DMS 273 (cell line): ENCODE results near the gene MPV17L2.
"Not testable (repeated sequence)": the region's sequence is repeated elsewhere in the genome, so short reads cannot be mapped to it uniquely, and the experiment has no call there.

Experiments
- DNase-seq: peaks from one replicate; lab custom pipeline; 2025; ENCODE audit not compliant: unreplicated experiment; lab: John Stamatoyannopoulos, UW

MPV17L2 gene

DNA sequence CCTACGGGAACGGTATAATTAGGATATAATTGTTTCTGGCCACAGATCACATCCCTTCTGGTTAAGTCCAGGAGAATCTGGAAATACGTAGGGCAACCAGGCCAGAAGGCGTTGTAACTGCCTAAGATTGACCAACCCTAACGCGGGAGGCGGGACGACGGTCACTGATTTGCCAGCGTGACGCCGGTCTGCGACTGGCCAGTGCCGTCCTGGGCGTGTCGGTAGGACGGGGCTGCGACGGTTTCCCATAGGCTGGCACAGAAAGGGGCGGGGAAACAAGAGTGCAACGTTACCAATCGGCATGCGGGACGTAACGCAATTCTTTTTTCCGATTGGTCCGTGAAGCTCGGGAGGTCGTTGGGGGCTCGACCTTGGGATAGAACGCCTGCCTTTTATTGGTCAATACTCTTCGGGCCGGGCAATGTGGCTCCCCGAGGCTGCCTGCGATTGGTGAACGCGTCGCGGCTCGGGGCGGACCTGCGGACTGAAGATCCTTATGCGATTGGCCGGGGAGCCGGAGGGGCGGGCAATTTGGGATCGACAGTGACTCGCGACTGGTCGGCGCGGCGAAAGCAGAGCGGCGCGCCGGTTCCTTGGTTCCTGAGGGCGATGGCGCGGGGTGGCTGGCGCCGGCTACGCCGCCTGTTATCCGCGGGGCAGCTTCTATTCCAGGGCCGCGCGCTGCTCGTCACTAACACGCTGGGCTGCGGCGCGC is at the start of gene MPV17L2:
MPV17L2 (plus strand) TSS at position 546 of the 715 bp plus-strand sequence; CDS start at position 610, 64 bp downstream.
- DNase-seq: peak; percentile 100

GRCh38 chr19:18143902-18144301 is 49.1 kb upstream of the MPV17L2 start:
- DNase-seq: no peak

- DNase-seq: no peak
Observed at GRCh38 chr19:18144361-18144760, 48.7 kb upstream of the MPV17L2 start.

DNA sequence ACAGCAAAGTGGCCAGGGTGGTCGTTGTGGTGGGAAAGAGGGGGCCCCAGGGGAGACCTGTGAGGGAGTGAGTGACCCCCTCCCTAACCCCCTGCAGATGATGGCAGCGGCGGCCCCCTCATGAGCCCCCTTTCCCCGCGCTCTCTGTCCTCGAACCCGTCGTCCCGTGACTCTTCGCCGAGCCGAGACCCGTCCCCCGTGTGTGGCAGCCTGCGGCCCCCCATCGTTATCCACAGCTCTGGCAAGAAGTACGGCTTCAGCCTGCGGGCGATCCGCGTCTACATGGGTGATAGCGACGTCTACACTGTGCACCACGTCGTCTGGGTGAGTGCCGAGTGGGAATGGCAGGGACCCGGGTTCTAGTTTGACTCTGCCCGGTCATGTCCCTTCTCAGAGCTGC is 48.1 kb upstream of the MPV17L2 start:
- no peak for DNase-seq

- DNase-seq: no peak
Observed at GRCh38 chr19:18145391-18145999, 47.5 kb upstream of the MPV17L2 start.

- DNase-seq: no peak
Observed at GRCh38 chr19:18147396-18147795, 45.6 kb upstream of the MPV17L2 start.

- DNase-seq: no peak
Observed at GRCh38 chr19:18149596-18149975, 43.4 kb upstream of the MPV17L2 start.

GRCh38 chr19:18150776-18151624 is 42.0 kb upstream of the MPV17L2 start:
- DNase-seq: no peak

GRCh38 chr19:18152442-18152816 is 40.6 kb upstream of the MPV17L2 start:
- DNase-seq: peak; percentile 99

DNA sequence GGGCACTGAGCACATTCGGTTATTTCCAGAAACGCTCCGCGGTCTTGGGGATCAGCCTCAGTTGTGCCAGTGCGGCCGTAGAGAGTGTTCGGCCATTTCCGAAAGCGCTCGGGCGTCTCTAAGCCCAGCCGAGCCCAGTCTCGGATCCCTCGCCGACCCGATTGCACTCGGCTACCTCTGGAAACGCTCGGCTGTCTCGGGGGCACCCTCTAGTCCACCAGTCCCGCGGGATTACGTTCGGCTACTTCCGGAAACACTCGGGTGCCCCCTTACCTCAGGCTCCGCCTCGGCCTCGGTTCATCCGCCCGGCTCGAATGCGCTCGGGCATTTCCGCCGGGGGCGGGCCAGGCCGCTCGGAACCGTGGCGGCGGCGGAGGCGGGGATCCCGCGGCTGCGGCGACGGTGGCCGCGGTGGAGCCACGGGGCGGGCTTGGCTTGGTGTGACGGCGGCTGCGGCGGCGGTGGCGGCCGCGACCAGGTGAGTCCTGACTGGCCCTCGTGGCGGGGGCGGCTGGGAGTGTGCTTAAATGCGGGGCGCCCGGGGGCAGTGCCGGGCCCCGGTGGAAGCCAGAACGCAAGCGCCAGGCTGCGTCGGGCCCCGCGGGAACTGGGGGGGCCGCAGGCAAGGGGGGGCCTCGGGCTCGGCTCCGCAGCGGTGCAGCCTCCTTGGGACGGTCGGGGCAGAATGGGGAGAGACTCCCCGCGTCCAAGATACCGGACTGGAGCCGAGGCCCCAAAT is 40.0 kb upstream of the MPV17L2 start, which contains the start of gene PIK3R2:
PIK3R2 (plus strand) TSS at position 347 of the 739 bp plus-strand sequence. CDS start 2,717 bp downstream, outside the sequence.
- DNase-seq: peak; percentile 100

GRCh38 chr19:18153556-18154134 is 39.4 kb upstream of the MPV17L2 start:
- DNase-seq: peak; percentile 68

DNA sequence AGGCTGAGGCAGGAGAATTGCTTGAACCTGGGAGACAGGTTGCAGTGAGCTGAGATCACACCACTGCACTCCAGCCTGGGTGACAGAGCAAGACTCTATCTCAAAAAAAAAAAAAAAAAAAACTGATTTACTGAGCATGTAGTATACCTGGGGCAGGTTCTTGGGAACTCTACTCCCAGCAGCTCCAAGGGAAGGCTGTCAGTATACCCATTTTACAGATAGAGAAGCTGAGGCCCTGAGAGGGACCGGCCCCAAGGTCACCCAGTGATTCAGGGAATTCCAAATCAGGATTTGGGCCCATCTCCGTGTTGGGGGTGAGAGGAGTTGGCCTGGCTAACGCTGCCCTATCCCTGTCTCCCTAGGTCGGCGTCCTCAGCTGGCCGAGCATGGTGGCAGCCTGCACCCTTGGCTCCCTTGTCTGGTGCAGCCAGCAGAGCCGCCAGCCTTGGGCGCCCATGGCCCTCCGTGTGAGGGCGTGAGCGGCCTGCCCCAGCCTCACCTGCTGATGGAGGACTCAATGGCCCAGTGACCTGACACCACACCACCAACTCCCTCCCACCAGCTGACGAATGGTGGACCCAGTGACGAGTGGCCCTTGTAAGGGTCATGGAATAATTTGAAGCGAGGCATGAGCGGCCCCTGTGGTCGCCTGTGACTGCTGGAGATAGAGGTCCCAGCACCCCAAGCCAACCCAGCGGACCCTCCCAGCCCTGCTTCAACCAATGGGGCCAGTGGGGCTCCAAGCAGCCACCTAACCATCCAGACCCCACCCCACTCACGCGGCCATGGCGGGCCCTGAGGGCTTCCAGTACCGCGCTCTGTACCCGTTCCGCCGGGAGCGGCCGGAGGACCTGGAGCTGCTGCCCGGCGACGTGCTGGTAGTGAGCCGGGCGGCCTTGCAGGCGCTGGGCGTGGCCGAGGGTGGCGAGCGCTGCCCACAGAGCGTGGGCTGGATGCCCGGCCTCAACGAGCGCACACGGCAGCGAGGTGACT is 37.6 kb upstream of the MPV17L2 start:
- DNase-seq: no peak

GRCh38 chr19:18156268-18156667 is 36.8 kb upstream of the MPV17L2 start:
- DNase-seq: peak; percentile 57

DNA sequence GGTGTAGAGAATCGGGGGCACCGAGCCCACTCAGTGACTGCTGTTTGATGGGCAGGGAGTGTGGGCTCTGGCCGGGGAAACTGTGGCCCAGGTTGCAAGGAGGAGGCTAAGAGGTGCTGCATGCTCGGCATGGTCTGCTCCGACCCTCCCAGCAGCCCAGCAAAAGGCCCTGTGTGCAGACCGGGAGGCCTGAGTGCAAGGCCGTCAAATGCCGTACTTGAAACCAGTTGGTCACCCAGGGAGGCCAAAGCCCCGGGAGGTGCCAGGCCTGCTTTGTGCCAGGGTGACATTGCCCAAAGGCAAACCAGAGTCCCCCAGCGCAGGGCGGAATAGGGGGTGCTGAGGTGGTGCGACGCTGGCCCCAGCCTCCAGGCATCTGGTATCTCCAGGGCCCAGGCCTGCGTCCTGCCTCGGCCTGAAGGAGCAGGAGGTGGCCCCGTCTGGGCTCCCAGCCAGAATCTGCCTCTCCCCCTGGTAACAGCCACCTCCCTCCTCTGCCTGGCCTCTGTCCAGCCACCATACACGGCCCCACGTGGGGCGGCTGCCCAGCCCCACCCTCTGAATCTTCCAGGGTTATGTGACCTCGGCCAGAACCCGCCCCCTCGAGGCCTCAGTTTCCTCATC is 36.1 kb upstream of the MPV17L2 start:
- DNase-seq: peak; percentile 99

- peak; percentile 98 for DNase-seq
Observed at GRCh38 chr19:18157465-18158063, 35.5 kb upstream of the MPV17L2 start.

- no peak for DNase-seq
Observed at GRCh38 chr19:18158467-18158866, 34.6 kb upstream of the MPV17L2 start.

- DNase-seq: not testable (repeated sequence)
Observed at GRCh38 chr19:18159059-18159616, 33.9 kb upstream of the MPV17L2 start.

GRCh38 chr19:18159810-18160209 is 33.2 kb upstream of the MPV17L2 start:
- DNase-seq: no peak
